GM21576 (cell line): ENCODE results near the gene DNAJC5.

Experiments
- ATAC-seq: cut with Tn5 transposase; IDR thresholded peaks from one replicate; pipeline ENCODE4 v1.9.1; 2021; ENCODE audit warnings: mild to moderate bottlenecking, moderate library complexity; ENCODE audit not compliant: unreplicated experiment

DNAJC5 gene

GRCh38 chr20:63882257-63883200 is 12.4 kb upstream of the DNAJC5 start:
- no peak for ATAC-seq

- no peak for ATAC-seq
Measured at GRCh38 chr20:63883201-63883593, 11.7 kb upstream of the DNAJC5 start.

- no peak for ATAC-seq
Measured at GRCh38 chr20:63884506-63885263, 10.2 kb upstream of the DNAJC5 start.

- no peak for ATAC-seq
Measured at GRCh38 chr20:63885264-63886053, 9.5 kb upstream of the DNAJC5 start.

- ATAC-seq = no peak
Measured at GRCh38 chr20:63886054-63886419, 8.9 kb upstream of the DNAJC5 start.

- no peak for ATAC-seq
Measured at GRCh38 chr20:63886921-63887320, 8.0 kb upstream of the DNAJC5 start.

GRCh38 chr20:63889241-63890200 is 5.4 kb upstream of the DNAJC5 start:
- no peak for ATAC-seq

GRCh38 chr20:63890201-63890576 is 4.7 kb upstream of the DNAJC5 start:
- no peak for ATAC-seq

- ATAC-seq = no peak
Measured at GRCh38 chr20:63890616-63891015, 4.3 kb upstream of the DNAJC5 start.

- no peak for ATAC-seq
Measured at GRCh38 chr20:63891061-63892002, 3.6 kb upstream of the DNAJC5 start.

GRCh38 chr20:63892402-63892801 is 2.5 kb upstream of the DNAJC5 start:
- no peak for ATAC-seq

- no peak for ATAC-seq
Measured at GRCh38 chr20:63893999-63894357, 948 bp upstream of the DNAJC5 start.

GRCh38 chr20:63895202-63895951 is 451 bp downstream of the DNAJC5 start:
- peak; percentile 5 for ATAC-seq

- no peak for ATAC-seq
Measured at GRCh38 chr20:63895952-63896263, 982 bp downstream of the DNAJC5 start.

GRCh38 chr20:63896264-63897105 is 1.6 kb downstream of the DNAJC5 start:
- no peak for ATAC-seq

- ATAC-seq = no peak
Measured at GRCh38 chr20:63897978-63898561, 3.1 kb downstream of the DNAJC5 start.

- no peak for ATAC-seq
Measured at GRCh38 chr20:63898882-63899558, 4.1 kb downstream of the DNAJC5 start.
